Activated CD8-positive, alpha-beta T cell treated with anti-CD3 and anti-CD28 coated beads for 36 hours (primary cell): Measurements from ENCODE around the gene ANTKMT. TPM values are rescaled to one million over a fixed set of nuclear protein-coding genes. Genes with fewer than 3 reads are reported as not detected.

ENCODE experiments used
- ATAC-seq: fragments of 200-7000 bp; cut with Tn5 transposase; one replicate; pipeline ENCODE4 v1.10.0; 2021; ENCODE audit warnings: mild to moderate bottlenecking, moderate library complexity
- CTCF ChIA-PET: fragments of 350-600 bp; sonication (Branson Sonifier 250); formaldehyde crosslinking; loops from one replicate; lab custom pipeline; 2021; ENCODE audit warnings: antibody characterized with exemption; lab: Charles Lee
- POLR2A ChIA-PET: fragments of 350-600 bp; sonication (Branson Sonifier 250); formaldehyde crosslinking; loops from one replicate; lab custom pipeline; 2021; ENCODE audit warnings: antibody characterized with exemption; lab: Charles Lee
- DNase-seq: peaks from one replicate; pipeline ENCODE4 v3.0.0-alpha.2; 2020
- H3K27ac Mint-ChIP-seq: one replicate; pipeline ENCODE4 v1.8.0; 2021; ENCODE audit warnings: mild to moderate bottlenecking, mixed read lengths
- H3K27me3 Mint-ChIP-seq: one replicate; pipeline ENCODE4 v1.8.0; 2021; ENCODE audit warnings: mixed read lengths
- H3K36me3 Mint-ChIP-seq: one replicate; pipeline ENCODE4 v1.8.0; 2021; ENCODE audit warnings: low read depth, mixed read lengths
- H3K4me1 Mint-ChIP-seq: one replicate; pipeline ENCODE4 v1.8.0; 2021; ENCODE audit warnings: low read depth, mixed read lengths
- H3K4me3 Mint-ChIP-seq: one replicate; pipeline ENCODE4 v1.8.0; 2021; ENCODE audit warnings: mild to moderate bottlenecking, moderate library complexity, mixed read lengths
- H3K9me3 Mint-ChIP-seq: one replicate; pipeline ENCODE4 v1.8.0; 2021; ENCODE audit warnings: mixed read lengths
- CTCF ChIP-seq: fragments of 200-600 bp; IDR thresholded peaks from one replicate; pipeline ENCODE4 v1.8.0; 2022; ENCODE audit warnings: antibody characterized with exemption, mild to moderate bottlenecking
- intact Hi-C: fragments of 100-400 bp; cut with micrococcal nuclease; formaldehyde crosslinking; loops from one replicate; pipeline ENCODE4 v1.10.0; 2022
- total RNA-seq, 2 experiments: library from RNA; stranded (reverse); gene quantifications; one replicate each; pipeline ENCODE4 v1.2.3, GENCODE V29; 2021

ANTKMT gene
- total RNA-seq, 2 experiments from 2014 or later = 34.3 to 38.4 TPM

GRCh38 chr16:726188-726437 is 5.2 kb downstream of the ANTKMT start:
- DNase-seq (no peak), ATAC-seq (no peak)
- Mint-ChIP-seq H3K27me3 (no peaks in the 10 kb centered on the region), H3K27ac (no peak overlapping the region), H3K36me3 (no peaks in the 10 kb centered on the region), H3K4me1 (peaks cover 5% of the 10 kb centered on the region), H3K4me3 (peak overlapping the region; percentile 71), H3K9me3 (no peaks in the 10 kb centered on the region)
- ChIA-PET POLR2A (interaction anchor here (0.6 to 8.1 kb wide), 6 partner anchors 11 to 80 kb away, joined by 3 to 84 read pairs (median 6); partner anchors contain the start of genes CIAO3 and METRN), CTCF (interaction anchor here (2.6 to 19.6 kb wide), 2 partner anchors 14 to 60 kb away, joined by 9 to 207 read pairs; partner anchors contain the start of gene METRN)
- no peak for TF ChIP-seq CTCF
- intact Hi-C loops = no loop called here

DNA sequence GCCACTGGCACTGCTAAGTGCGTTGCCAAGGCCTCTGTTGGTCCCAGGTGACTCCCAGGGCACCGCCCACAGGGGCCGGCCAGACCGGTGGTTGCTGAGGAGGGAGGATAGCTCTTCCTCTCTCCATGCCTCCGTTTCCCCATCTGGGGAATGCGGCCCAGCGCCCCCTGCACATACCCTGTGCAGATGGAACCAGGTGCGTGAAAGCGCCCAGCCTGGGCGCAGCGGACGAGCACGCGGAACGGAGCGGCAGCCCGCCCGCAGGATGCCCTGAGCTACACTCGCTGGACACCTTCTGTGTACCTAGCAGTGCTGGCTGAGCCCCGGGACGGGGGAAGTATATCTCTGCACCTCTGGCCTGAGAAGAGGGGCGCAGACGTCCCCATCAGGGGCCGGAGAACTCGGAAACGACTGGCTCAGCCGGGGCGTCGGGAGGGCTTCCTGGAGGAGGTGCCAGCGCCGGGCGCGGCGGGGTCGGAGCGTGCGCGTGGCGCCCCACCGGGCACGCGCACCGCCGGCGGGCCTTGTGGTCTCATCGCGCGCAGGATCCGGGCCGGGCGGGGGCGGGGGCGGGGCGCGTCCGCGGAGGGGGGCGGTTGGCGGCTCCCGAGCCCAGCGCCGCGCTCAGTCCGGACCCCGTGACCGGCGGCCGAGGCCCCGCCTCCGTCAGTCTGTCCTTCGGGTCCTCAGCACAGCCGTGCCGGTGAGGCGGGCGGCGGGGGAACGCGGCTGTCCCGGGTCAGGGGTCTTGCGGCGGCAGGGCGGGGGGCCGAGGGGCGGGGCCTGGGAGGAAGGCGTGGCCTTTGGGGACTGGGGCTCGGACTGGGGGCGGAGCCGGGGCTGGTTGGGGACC is 5.7 kb downstream of the ANTKMT start, which contains the start of the genes CCDC78 and HAGHL:
Gene CCDC78, minus strand, starts transcription at position 6 of the 853 bp plus-strand sequence. CDS start 76 bp downstream, outside the sequence.
Gene HAGHL, plus strand, starts transcription at position 669 of the 853 bp plus-strand sequence. CDS start 404 bp downstream, outside the sequence.
- peaks cover 5% of the 10 kb centered on the region for H3K4me1 Mint-ChIP-seq
- ChIA-PET CTCF (interaction anchor here (2.6 to 19.6 kb wide), 2 partner anchors 15 to 59 kb away, joined by 9 to 207 read pairs; partner anchors contain the start of gene METRN), POLR2A (interaction anchor here (0.6 to 8.1 kb wide), 6 partner anchors 7 to 57 kb away, joined by 3 to 84 read pairs (median 11); partner anchors contain the start of genes ANTKMT, CIAO3 and METRN)
- TF ChIP-seq CTCF = no peak
- DNase-seq (peak; percentile 74), ATAC-seq (peak; percentile 52)
- H3K36me3 Mint-ChIP-seq = no peaks in the 10 kb centered on the region
- H3K27ac Mint-ChIP-seq = peak within 1 kb of the TSS; percentile 38
- H3K27me3 Mint-ChIP-seq = no peaks in the 10 kb centered on the region
- peak within 1 kb of the TSS; percentile 71 for H3K4me3 Mint-ChIP-seq
- no peaks in the 10 kb centered on the region for H3K9me3 Mint-ChIP-seq
- intact Hi-C loops = no loop called here

- intact Hi-C loops = no loop called here
- Mint-ChIP-seq H3K36me3 (no peaks in the 10 kb centered on the region), H3K27ac (peak overlapping the region; percentile 38), H3K27me3 (no peaks in the 10 kb centered on the region), H3K4me3 (peak overlapping the region; percentile 62), H3K4me1 (peaks cover 5% of the 10 kb centered on the region), H3K9me3 (no peaks in the 10 kb centered on the region)
- ChIA-PET CTCF (interaction anchor here (0.7 to 19.6 kb wide), 2 partner anchors 15 to 1793 kb away, joined by 3 to 207 read pairs; partner anchors contain the start of genes AMDHD2 and METRN), POLR2A (interaction anchor here (1.3 to 4.8 kb wide), 5 partner anchors 8 to 46 kb away, joined by 3 to 37 read pairs (median 4); partner anchors contain the start of genes ANTKMT, CIAO3 and METRN)
- no peak for TF ChIP-seq CTCF
- ATAC-seq (peak; percentile 26), DNase-seq (peak; percentile 64)
Measured at GRCh38 chr16:727291-727977, 6.5 kb downstream of the ANTKMT start.

GRCh38 chr16:728131-728889 is 7.4 kb downstream of the ANTKMT start:
- no peak for TF ChIP-seq CTCF
- DNase-seq (peak; percentile 72), ATAC-seq (peak; percentile 58)
- ChIA-PET POLR2A (interaction anchor here (0.6 to 4.8 kb wide), 9 partner anchors 9 to 66 kb away, joined by 3 to 37 read pairs (median 3); partner anchors contain the start of genes ANTKMT, CIAO3, METRN and RHBDL1), CTCF (interaction anchor here (0.7 to 19.6 kb wide), 2 partner anchors 16 to 1792 kb away, joined by 3 to 207 read pairs; partner anchors contain the start of genes AMDHD2 and METRN)
- no peak overlapping the region for H3K27ac Mint-ChIP-seq
- no peaks in the 10 kb centered on the region for H3K27me3 Mint-ChIP-seq
- H3K36me3 Mint-ChIP-seq = no peaks in the 10 kb centered on the region
- H3K9me3 Mint-ChIP-seq = no peaks in the 10 kb centered on the region
- peaks cover 3% of the 10 kb centered on the region for H3K4me1 Mint-ChIP-seq
- H3K4me3 Mint-ChIP-seq = peak overlapping the region; percentile 62
- intact Hi-C loops = no loop called here
